ENCODE measurements around the gene GRB10. TPM values are rescaled to one million over a fixed set of nuclear protein-coding genes. Genes with fewer than 3 reads are reported as not detected.

GRB10 gene
- total and polyA plus RNA-seq, 2 of the 8 experiments (the other 6 are each of a cell fraction or from before 2014, with no cell fraction given), result 35.7 to 97.0 TPM

DNA sequence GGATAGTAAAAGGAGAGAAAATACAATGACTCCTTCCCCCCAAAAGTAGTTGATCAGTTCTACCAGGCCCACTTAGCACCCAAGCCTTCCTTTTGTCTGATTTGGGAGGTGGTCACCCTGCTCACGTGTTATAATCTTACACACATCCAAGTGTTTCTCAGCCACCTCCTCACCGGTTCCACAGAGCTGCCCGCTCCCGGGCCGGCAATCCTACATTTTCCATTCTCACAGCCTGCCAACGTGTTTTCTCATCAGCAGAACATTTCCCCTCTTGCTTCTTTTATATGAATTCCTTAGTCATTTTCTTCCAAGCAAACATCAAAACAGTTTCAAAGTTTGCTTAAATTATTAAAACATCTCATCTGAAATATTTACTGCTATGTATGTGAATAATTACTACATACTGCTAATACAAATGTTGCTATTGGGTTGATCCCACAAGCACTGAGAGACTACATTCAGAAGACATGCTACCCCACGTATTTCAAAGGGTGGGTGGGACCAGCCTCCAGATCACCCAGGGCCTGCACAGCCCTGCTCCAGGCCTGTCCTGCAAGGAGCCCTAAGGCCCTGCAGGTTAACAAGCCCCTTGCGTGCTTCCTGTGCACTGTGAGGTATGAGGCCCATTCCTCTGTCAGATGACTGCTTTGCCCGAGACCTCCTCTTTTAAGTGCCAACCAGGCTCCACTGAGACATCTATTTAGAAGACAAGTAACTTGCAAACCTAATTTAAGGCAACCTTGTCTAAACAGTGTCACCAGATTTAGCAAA lies 75.3 kb downstream of the GRB10 start (continued):
- TF ChIP-seq, protein P1, sequence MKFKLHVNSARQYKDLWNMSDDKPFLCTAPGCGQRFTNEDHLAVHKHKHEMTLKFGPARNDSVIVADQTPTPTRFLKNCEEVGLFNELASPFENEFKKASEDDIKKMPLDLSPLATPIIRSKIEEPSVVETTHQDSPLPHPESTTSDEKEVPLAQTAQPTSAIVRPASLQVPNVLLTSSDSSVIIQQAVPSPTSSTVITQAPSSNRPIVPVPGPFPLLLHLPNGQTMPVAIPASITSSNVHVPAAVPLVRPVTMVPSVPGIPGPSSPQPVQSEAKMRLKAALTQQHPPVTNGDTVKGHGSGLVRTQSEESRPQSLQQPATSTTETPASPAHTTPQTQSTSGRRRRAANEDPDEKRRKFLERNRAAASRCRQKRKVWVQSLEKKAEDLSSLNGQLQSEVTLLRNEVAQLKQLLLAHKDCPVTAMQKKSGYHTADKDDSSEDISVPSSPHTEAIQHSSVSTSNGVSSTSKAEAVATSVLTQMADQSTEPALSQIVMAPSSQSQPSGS (IDR thresholded peaks at IDR 0.05; ENCODE audit: low read length), result no peak
- no peak for TF ChIP-seq BCL11A (IDR thresholded peaks at IDR 0.05; ENCODE audit: low read depth in 2 of 2, low read length in 2 of 2)
- no peak for TF ChIP-seq MAX (IDR thresholded peaks at IDR 0.05)
- no peak for TF ChIP-seq CTBP2 (IDR thresholded peaks at IDR 0.05; ENCODE audit: borderline replicate concordance, insufficient read depth, insufficient read length, low read length)
- TF ChIP-seq SAP30 (IDR thresholded peaks at IDR 0.05; ENCODE audit: insufficient read depth, insufficient replicate concordance, low read length), result no peak
- TF ChIP-seq TAF7 (optimal IDR thresholded peaks at IDR 0.05; ENCODE audit: borderline replicate concordance, low read depth, low read length), result no peak

All from H1 (cell line).